Hematopoietic multipotent progenitor cell treated with erythropoietin and hydrocortisone succinate and interleukin-3 and kit ligand, for 15 days (in vitro differentiated cells): Measurements from ENCODE around the gene RTKN2.

ENCODE experiments used
- DNase-seq: peaks from one replicate; pipeline ENCODE4 v3.0.0-alpha.2; 2015; ENCODE audit warnings: low spot score

Gene RTKN2

DNA sequence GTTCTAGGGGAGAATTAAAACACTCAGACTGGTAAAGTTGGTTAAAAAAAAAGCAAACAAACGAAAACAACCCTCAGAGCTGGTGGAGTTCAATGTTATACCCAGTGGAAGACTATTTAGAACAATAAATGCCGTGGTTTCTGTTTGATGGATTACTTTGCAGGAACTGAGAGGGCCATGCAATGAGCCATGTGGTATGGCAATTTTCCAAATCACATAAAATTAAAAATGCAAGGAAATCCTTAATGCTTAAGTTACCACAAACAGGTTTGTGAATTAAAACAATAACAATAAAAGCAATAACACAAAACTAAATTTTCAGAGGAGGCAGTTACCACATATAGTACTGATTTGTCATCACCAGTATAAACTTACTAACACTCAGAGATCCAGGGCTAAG lies 96.9 kb downstream of the RTKN2 start:
- no peak for DNase-seq

DNA sequence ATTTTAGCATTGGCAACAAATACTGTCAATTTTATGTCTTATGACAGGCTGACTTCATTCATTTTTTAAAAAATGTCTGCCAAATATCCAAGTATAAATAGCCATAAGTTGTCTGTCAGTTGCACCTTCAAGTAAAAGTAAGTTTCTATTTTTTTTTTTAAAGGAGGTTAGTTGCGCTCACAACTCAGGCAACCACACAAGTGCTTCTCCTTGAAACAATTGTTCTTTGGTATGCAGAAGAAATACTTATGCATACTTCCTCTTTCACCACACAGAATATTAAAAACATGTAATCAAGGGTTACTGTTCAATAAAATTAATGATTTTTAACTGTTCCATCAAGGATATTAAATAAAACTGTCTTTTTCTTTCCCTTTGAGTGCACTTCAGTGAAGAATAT lies 97.9 kb downstream of the RTKN2 start:
- no peak for DNase-seq

DNA sequence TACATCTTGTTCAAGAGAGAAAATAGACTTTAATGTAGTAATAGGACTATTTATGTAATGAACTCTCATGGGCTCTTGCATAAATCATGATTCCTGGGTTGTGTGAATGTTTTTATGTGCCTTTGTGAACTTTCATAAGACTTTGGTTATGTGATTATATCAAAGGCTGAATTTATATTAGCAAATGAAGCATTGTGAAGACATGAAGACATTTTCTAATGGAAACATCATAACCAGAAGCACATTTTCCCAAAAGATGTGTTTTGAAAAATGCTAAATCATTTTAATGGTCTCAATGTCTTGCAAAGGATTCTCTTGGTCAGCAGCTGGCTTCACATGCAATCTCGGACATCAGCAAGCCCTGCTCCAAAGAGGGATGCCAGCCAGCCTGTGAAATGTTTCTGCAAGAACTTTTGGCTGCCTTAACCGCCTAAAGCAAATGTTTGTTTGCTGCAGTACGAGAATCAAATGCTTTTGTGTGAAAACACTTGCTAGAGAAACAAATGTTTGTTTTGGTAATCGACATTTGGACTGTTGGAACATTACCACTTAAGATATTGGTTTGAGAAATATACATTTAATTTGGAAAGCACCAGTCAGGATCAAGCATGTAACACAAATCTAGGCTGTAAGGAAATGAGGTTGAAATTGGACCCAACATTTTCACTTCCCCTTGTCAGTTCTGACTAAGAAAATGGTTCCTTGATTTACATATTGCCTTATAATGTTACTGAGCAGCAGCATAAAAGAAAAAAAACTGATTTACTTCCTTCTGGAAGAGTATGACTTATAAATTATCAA lies 102.1 kb downstream of the RTKN2 start:
- DNase-seq = no peak

DNA sequence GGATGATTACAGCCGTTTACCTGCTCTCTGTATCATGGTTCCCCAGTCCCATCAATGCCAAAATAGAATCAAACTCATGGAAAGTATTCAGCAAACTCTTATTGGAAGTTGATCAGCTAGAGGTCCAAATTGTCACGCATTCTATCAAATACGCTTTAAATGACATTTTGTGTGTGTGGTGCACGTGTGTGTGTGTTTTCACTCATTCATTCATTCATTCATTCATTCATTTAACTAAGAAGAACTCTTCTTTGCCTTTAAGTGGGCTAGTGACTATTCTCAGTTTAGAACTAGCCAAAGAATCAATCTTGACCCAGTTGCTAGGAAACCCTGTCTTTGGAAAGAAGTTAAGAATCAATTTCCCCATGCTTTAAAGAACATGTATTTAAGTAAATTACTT lies 102.8 kb downstream of the RTKN2 start:
- no peak for DNase-seq

DNA sequence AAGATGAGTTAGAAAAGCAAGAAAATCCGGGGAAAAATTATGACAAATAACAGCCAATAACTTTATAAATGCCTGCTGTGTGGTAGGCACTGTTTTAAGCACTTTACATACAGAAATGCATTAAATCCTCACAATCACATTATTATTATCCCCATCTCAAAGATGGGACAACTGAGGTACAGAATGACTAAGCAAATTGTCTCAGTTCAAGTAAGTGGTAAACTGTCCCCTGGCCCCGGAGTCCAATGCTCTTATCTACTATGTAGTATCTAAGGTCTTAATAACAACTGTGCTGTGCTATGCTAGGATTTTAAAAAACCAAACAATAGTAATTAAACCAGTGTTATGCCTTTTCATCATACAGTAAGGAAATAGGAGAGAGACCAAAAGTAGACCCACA lies 105.6 kb downstream of the RTKN2 start:
- no peak for DNase-seq

DNA sequence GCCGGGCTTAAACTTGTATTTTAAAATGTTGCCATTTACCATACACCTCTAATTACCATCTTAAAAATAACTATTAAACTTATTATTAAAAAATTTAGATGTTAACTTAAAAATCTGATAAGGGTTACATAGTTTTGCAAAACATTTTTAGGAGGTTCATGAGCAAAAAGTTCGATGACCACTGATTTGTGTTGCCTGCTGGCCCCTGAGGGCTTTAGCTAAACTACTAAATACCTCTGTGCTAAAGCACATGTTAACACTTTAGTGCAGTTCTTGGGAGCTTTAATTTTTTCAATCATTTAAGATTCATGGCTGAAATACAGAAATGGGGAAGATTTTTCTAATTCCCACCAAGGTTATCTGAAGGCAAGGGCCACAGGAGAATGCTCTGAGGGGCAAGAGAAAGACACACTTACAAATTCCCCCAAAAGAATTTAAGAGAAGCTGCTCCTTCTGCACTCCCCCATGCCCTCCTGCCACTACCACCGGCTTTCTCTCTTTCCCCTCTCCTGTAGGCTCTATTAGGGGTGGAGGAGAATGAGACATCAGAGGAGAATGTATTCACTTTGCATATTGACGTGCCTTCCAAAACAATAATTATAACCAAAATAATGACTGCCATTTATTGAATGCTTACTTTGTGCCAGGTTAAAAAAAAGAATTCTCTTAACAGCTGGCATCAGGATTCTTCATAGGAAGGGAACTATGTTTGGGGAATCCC lies 106.2 kb downstream of the RTKN2 start:
- no peak for DNase-seq

DNA sequence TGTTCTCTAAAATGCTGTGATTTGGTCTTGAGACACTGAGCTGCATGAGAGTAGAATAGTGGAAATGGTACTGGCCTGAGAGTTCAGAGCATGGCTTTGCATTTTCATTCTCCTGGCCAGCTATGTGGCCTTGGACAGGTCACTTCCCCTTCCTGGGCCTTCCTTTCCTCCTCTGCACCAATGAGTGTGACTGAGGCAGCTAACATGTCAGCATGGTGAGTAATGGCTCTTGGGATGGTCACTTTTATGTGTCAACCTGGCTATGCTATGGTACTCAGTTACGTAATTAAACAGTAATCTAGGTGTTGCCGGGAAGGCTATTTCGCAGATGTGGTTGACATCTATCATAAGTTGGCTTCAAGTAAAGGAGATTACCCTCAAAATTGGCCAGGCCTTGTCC lies 109.3 kb downstream of the RTKN2 start:
- DNase-seq = no peak

DNA sequence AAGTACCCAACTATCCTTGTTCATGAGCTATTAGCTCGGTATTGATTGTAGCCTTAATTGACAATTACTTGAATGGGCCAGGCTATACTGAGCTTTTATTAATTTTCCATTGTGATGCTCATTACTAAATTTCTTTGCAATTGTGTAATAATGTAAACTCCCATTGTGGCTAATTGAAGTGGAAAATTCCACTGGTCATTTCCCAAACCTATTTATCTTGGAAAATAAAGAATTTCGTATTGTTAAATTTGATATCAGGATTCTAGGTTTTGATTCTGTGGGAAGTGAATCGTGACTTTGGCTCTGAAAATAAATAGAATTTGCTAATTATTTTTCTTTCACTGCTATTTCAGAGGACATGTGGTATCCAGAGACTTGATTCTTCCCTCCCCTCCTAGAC lies 111.0 kb downstream of the RTKN2 start:
- no peak for DNase-seq

DNA sequence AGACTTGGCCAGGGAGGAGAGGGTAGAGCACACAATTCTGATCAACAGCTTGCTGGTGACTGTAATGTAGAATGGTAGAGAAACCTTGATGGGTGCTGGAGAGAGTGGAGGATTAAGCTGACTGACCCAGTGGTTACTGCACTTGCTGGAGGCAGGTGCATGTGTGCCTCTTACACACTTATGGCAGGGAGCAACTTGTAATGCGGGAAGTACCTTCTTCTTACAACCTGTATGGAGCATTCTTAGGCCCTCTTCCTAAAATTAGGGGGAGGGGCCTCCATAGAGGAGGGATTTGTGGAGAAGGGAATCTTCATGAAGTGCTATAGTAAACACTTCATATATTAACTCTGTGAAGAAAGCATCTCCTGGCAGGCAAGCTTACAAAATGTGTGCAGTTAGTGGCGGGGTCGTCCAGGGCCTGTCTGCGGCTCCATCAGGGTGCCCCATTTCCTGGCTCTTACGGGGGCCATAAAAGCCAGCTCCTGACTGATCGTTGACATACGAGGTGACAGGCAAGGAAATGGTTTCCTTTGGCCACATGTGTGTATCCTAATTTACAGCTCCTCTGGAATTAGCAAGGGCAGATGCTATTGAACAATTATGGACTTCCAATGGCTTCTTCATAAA lies 113.5 kb downstream of the RTKN2 start:
- DNase-seq = no peak

DNA sequence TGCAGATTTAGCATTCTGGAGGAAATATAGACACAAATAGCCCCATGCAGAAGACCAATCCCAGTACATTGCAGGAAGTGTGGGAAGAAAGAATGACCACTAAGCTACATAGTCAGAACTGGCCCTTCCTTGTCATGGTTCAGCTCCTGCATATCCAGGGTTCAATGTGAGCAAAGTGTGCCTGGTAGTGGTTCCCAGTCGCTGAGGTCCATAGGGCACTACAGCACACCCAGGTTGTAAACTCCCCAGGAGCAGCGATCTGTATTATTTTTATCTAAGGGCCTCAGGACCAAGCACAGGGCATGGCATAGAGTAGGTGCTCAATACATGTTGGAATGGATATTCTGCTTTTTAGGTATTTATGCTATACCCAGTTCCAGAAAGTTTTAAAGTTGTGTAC lies 114.4 kb downstream of the RTKN2 start:
- DNase-seq = no peak

DNA sequence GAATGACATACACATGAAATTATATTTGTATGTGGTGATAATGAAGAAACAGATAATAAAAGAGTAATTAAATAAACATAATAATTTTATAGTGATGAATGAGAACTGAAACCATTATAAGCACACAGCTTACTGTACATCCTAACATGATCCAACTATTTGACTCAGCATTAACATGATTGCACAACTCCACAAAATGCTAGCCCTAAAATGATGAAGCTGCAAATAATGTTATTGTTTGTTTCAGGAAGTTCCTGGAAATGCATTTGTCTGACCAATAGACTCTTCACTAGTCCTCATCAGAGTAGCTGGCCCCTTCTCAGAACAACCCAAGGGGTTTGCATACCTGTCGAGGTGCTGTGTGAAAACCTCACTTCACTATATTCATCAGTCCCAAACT lies 115.5 kb downstream of the RTKN2 start:
- DNase-seq = no peak

DNA sequence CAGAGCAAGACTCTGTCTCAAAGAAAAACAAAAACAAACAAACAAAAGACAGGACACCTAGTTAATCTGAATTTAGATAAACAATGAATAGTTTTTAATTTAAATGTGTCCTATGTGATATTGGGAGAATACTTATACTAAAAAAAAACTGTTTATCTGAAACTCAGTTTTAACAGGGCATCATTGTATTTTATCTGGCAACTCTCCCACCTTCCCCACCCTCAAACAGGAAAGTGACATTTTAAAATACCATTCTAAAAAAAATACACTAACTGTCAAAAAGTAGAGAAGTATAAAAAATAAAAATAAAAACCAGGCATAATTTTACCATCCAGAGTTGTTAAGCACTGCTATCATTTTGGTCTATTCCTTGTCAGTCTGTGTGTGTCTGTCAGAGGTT lies 119.0 kb downstream of the RTKN2 start:
- DNase-seq = no peak

DNA sequence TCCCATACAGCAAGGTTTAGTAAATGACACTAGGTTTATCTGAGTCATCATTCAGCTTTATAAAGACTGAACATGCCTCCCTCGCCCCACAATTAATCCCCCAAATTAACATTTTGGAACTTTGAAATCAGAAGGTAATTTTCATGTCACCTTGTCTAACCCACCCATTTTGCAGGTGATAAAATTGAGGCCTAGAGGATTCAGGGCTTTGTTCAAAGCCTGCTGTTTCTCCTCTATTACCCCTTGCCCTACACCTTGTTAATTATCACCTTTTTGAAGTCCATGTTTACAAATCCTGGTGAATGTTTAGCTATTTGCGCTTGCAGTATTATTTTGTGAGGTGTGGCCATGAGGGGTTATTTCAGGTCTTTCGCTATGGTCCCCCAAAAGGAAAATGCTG lies 120.5 kb downstream of the RTKN2 start:
- DNase-seq = no peak

DNA sequence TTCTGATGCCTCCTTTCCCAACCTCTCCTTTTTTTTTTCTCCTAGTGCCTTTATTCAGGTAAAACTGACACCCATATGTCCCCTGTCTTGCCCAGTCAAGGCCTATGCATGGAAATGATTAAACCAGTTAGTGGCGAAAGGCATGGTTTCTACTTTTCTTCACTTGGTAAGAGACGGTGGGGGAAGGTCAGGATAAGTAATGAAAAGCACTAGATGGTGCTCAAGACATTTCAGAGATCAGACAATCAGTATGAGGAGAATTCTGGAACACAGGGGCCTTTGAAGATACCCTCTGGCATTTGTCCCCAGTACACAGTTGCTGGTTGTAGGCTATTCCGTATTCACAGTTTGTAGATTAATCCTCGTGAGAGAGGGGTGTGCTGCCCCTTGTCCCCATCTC lies 121.2 kb downstream of the RTKN2 start:
- no peak for DNase-seq

DNA sequence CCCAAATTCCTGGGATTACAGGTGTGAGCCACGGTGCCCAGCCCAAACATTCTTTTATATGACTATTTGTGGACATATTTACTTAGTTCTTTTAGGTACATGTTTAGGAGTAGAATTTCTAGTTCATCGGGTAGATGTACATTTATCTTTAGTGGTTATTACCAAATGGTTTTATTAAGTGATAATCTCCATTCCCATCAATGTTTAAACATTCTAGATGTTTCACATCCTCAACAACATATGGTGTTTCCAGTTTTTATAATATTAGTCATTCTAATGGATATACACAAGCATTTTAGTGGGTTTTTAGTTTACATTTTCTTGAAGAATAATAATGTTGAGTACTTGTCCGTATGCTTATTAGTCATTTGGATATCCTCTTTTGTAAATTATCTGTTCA lies 131.7 kb downstream of the RTKN2 start:
- no peak for DNase-seq

DNA sequence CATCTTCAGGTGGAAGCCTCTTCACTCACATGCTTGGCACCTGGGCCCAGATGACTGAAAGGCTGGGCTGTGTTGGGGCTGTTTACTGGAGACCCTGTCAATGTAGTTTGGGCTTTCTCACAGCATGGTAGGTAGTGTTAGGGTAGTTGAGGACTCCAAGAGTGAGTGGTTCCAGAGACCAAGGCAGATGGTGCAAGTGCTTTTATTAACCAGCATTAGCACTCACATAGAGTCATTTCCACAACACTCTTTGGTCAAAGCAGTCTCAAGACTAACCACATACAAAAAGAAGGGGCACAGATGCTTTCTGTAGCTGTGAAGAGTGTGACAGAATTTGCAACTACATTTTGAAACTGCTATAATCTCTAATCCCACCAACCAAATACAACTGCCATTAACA lies 135.0 kb downstream of the RTKN2 start:
- no peak for DNase-seq
